WERI-Rb-1 (cell line): ENCODE data around the gene IBA57.
"Not testable (repeated sequence)": the region's sequence is repeated elsewhere in the genome, so short reads cannot be mapped to it uniquely, and the experiment has no call there.

ENCODE experiments used
- DNase-seq: peaks from one replicate; pipeline ENCODE4 v3.0.0-alpha.2; 2020
- H3K27ac ChIP-seq: fragments of 250-450 bp; sonication (Bioruptor Pico); 2 replicates; pipeline ENCODE4 v1.5.1; 2020; ENCODE audit warnings: mild to moderate bottlenecking, moderate library complexity
- H3K27me3 ChIP-seq: fragments of 250-450 bp; sonication (Bioruptor Pico); 2 replicates; pipeline ENCODE4 v1.5.1; 2021; ENCODE audit warnings: mild to moderate bottlenecking, low read depth, moderate library complexity; ENCODE audit not compliant: insufficient read depth, severe bottlenecking
- H3K36me3 ChIP-seq: fragments of 250-450 bp; sonication (Bioruptor Pico); 2 replicates; pipeline ENCODE4 v1.5.1; 2020; ENCODE audit warnings: mild to moderate bottlenecking, moderate library complexity
- H3K4me3 ChIP-seq: 2 replicates; pipeline ENCODE4 v1.5.1; 2011; ENCODE audit warnings: low read depth, mild to moderate bottlenecking, control low read depth, low read length
- H3K9me3 ChIP-seq: fragments of 250-450 bp; sonication (Bioruptor Pico); 2 replicates; pipeline ENCODE4 v1.5.1; 2021; ENCODE audit warnings: mild to moderate bottlenecking, moderate library complexity; ENCODE audit not compliant: severe bottlenecking
- TF ChIP-seq, protein P1 (sequence below): IDR thresholded peaks from 2 replicates; pipeline ENCODE4 v1.5.1; 2011; ENCODE audit warnings: low read depth, mild to moderate bottlenecking, control low read depth, inconsistent platforms, low read length

Gene IBA57

DNA sequence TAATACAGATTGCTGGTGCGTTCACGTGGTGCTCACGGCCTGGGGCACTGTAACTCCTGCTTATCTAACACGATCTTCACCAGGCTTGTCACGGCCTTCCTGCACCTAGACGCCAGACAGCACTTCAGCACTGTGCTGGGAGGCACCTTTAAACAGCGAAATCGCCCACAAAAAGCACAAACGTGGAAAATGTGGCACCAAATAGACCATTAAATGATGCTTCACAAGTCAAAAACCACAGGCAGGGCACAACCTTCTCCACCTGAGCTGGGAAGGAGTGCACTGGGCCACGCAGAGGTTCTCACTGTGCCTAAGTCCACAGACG lies 20.0 kb downstream of the IBA57 start:
- H3K27me3 ChIP-seq: no peaks in the 10 kb centered on the region
- H3K27ac ChIP-seq: no peak overlapping the region
- DNase-seq: no peak
- H3K4me3 ChIP-seq: no peak overlapping the region
- no peaks in the 10 kb centered on the region for H3K36me3 ChIP-seq
- TF ChIP-seq, protein P1, sequence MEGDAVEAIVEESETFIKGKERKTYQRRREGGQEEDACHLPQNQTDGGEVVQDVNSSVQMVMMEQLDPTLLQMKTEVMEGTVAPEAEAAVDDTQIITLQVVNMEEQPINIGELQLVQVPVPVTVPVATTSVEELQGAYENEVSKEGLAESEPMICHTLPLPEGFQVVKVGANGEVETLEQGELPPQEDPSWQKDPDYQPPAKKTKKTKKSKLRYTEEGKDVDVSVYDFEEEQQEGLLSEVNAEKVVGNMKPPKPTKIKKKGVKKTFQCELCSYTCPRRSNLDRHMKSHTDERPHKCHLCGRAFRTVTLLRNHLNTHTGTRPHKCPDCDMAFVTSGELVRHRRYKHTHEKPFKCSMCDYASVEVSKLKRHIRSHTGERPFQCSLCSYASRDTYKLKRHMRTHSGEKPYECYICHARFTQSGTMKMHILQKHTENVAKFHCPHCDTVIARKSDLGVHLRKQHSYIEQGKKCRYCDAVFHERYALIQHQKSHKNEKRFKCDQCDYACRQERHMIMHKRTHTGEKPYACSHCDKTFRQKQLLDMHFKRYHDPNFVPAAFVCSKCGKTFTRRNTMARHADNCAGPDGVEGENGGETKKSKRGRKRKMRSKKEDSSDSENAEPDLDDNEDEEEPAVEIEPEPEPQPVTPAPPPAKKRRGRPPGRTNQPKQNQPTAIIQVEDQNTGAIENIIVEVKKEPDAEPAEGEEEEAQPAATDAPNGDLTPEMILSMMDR: no peak
- no peaks in the 10 kb centered on the region for H3K9me3 ChIP-seq

DNA sequence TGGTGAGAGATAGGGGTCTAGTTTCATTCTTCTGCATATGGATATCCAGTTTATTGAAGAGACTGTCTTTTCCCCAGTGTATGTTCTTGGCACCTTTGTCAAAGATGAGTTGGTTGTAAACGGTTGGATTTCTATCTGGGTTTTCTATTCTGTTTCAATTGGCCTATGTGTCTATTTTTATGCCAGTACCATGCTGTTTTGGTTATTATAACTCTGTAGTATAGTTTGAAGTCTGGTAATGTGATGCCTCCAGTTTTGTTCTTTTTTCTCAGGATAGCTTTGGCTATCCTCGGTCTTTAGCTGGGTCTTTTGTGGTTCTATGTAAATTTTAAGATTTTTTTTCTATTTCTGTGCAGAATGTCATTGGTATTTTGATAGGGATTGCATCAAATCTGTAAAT lies 22.6 kb downstream of the IBA57 start:
- not testable (repeated sequence) for H3K4me3 ChIP-seq, DNase-seq, H3K27me3 ChIP-seq, H3K9me3 ChIP-seq, H3K36me3 ChIP-seq, H3K27ac ChIP-seq

DNA sequence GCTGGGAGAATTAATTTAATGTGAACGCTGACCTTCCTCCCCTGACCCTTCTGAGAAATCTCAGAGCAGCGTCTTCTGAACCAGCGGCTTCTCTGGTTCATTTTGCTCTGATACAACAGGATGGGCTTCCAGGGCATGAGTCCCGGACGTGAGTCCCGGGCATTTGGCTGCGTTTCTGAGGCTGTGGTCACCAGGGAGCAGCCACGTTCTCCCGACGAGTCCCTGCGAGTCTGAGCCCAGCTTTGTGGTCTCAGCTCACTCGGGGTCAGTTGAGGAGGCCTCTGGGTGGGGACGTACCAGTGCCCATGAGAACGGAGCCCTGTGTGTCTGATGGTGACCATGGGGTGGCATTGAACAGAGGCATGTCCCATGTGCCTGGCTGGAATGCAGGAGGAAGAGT lies 24.6 kb downstream of the IBA57 start:
- no peak overlapping the region for H3K27ac ChIP-seq
- DNase-seq: no peak
- no peak overlapping the region for H3K4me3 ChIP-seq
- no peaks in the 10 kb centered on the region for H3K36me3 ChIP-seq
- no peaks in the 10 kb centered on the region for H3K27me3 ChIP-seq
- TF ChIP-seq, protein P1: no peak
- no peaks in the 10 kb centered on the region for H3K9me3 ChIP-seq

GRCh38 chr1:228190778-228191177 lies 25.2 kb downstream of the IBA57 start:
- TF ChIP-seq, protein P1: no peak
- H3K27me3 ChIP-seq: no peaks in the 10 kb centered on the region
- H3K9me3 ChIP-seq: no peaks in the 10 kb centered on the region
- no peak overlapping the region for H3K27ac ChIP-seq
- no peak for DNase-seq
- H3K4me3 ChIP-seq: no peak overlapping the region
- H3K36me3 ChIP-seq: no peaks in the 10 kb centered on the region

DNA sequence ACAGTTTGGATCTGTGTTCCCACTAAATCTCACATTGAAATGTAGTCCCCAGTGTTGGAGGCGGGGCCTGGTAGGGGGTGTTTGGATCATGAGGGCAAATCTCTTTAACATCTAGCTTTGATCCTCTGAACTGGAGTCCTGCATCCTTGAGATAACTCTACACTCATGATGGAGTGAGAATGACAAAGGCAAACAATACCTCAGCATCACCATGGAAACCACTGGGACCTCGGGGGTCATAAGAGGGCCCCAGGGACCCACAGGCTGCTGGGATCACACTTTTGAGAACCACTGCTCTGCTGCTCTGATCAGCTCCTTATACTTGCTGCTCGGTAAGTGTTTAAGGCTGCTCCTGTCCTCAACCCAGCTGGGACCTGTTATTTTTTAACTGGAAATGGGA lies 28.8 kb downstream of the IBA57 start:
- Histone ChIP-seq H3K36me3 (no peaks in the 10 kb centered on the region), H3K27ac (no peak overlapping the region), H3K4me3 (no peak overlapping the region), H3K27me3 (no peaks in the 10 kb centered on the region), H3K9me3 (no peaks in the 10 kb centered on the region)
- TF ChIP-seq, protein P1: no peak
- DNase-seq: no peak

GRCh38 chr1:228194921-228195812 lies 29.6 kb downstream of the IBA57 start:
- no peak overlapping the region for H3K4me3 ChIP-seq
- H3K36me3 ChIP-seq: no peaks in the 10 kb centered on the region
- TF ChIP-seq, protein P1: no peak
- H3K27me3 ChIP-seq: no peaks in the 10 kb centered on the region
- no peak overlapping the region for H3K27ac ChIP-seq
- DNase-seq: no peak
- H3K9me3 ChIP-seq: no peaks in the 10 kb centered on the region
